Heart left ventricle (tissue), 16 donors: ENCODE measurements around the gene PREP. TPM values are rescaled to one million over a fixed set of nuclear protein-coding genes. Genes with fewer than 3 reads are reported as not detected.

Experiments used
- ATAC-seq, 4 donors: fragments of 200-7000 bp; cut with Tn5 transposase; one replicate each; pipeline ENCODE4 v1.9.1; 2020 to 2022; ENCODE audit warnings: moderate library complexity in 4 of 4, mild to moderate bottlenecking in 3 of 4, moderate number of reproducible peaks in 1 of 4
- DNase-seq, 5 donors: peaks; one replicate each; pipeline ENCODE4 v3.0.0-alpha.2; 2020
- H3K27ac ChIP-seq, 12 donors: fragments of 200-600 bp; sonication (generic) in 4 of 12; one replicate each; pipeline versions ENCODE4 v1.5.0 to v1.8.0; 2016 to 2022; ENCODE audit warnings: mild to moderate bottlenecking in 2 of 12
- H3K27me3 ChIP-seq, 9 donors: fragments of 200-600 bp; sonication (generic) in 2 of 9; one replicate each; pipeline versions ENCODE4 v1.5.1 to v1.8.0; 2016 to 2022; ENCODE audit warnings: mild to moderate bottlenecking in 3 of 9
- H3K36me3 ChIP-seq, 9 donors: fragments of 200-600 bp; sonication (generic) in 2 of 9; one replicate each; pipeline versions ENCODE4 v1.5.0 to v1.8.0; 2018 to 2022; ENCODE audit warnings: mild to moderate bottlenecking in 2 of 9
- H3K4me1 ChIP-seq, 12 donors: fragments of 200-600 bp; sonication (generic) in 4 of 12; one replicate each; pipeline versions ENCODE4 v1.5.0 to v1.8.0; 2016 to 2022; ENCODE audit warnings: mild to moderate bottlenecking in 3 of 12
- H3K4me3 ChIP-seq, 12 donors: fragments of 200-600 bp; sonication (generic) in 4 of 12; one replicate each; pipeline versions ENCODE4 v1.5.0 to v1.8.0; 2017 to 2022; ENCODE audit warnings: mild to moderate bottlenecking in 9 of 12, moderate library complexity in 4 of 12
- H3K9me3 ChIP-seq, 12 donors: fragments of 200-600 bp; sonication (generic) in 4 of 12; one replicate each; pipeline versions ENCODE4 v1.5.0 to v1.8.0; 2016 to 2022; ENCODE audit warnings: mild to moderate bottlenecking in 1 of 12
- CTCF ChIP-seq, 12 donors: fragments of 200-600 bp; sonication (generic) in 4 of 12; IDR thresholded peaks; one replicate each; pipeline versions ENCODE4 v1.5.0 to v1.8.0; 2018 to 2022; ENCODE audit warnings: antibody characterized with exemption in 12 of 12, mild to moderate bottlenecking in 5 of 12
- POLR2A ChIP-seq, 2 donors: fragments of 450-650 bp; IDR thresholded peaks; one replicate each; pipeline ENCODE4 v1.6.1; 2017; ENCODE audit warnings: antibody characterized with exemption in 2 of 2, mild to moderate bottlenecking in 2 of 2, moderate library complexity in 2 of 2
- WGBS, 4 donors: extraction: QIAGEN DNeasy Blood & Tissue Kit in 2 of 4; methylation state at CpG; one replicate each; pipeline versions ENCODE4 v1.1.5 to v1.1.7; 2013 to 2018; 5-methylcytosine and 5-hydroxymethylcytosine counted together
- intact Hi-C, 10 donors: fragments of 100-400 bp; cut with DNase I; formaldehyde crosslinking; loops; one replicate each; pipeline versions ENCODE4 v1.11.1 to v1.14.2; 2022
- polyA plus RNA-seq, 2 donors: library from polyadenylated mRNA; stranded (reverse); fragments of 200-250 nt; gene quantifications; one replicate each; pipeline ENCODE4 v1.2.3, GENCODE V29; 2013
- total RNA-seq, 9 donors: library from RNA; depleted of rRNA in 2 of 9; stranded (reverse); fragments of >200 nt in 2 of 9; fragmentation: NEBNext Ultra II Directional in 3 of 9; extraction: Animal tissue kit (Norgen Biotek cat#: 25700) in 3 of 9; gene quantifications; one replicate each; pipeline versions ENCODE4 v1.1.0 to v1.2.4, GENCODE V29; 2016 to 2023
- donor health status: ischemic (EF 13 %, LVEDD 7.1; RV severe dilation, severe dysfunction).
- donor health status: healthy with polysubstance abuse.
- donor health status: DM: no; HTN: yes; CAD: no.
- donor health status: DM: no; HTN: no; CAD: no.
- donor health status: ischemic (EF 25% LVEDD 6.9; RV normal size, moderate dysfunction).
- donor health status: ischemic (EF 25% LVEDD 5.7; RV mildly dilated, moderate dysfunction).
- donor health status: healthy.
- donor health status: DM: yes; HTN: yes; CAD: no.
- donor health status: ischemic (EF 35%, LVEDD 5.7; RV mildly dilated, moderate dysfunction).
- donor health status: nonischemic (EF 11% LVEDD 7.7; RV severe dilation, severe dysfunction).
- donor health status: DM: yes; HTN: yes; CAD: no.
- donor health status: PGD.
- donor health status: ischemic (EF 29% LVEDD 5.4; RV normal size, mild dysfunction).
- donor health status: nonischemic (EF 23%, LVEDD 6.1; RV moderate dilation, normal function).

PREP gene
- total and polyA plus RNA-seq, 11 donors, result 13.1 to 35.9 (median 29.6) TPM

- Histone ChIP-seq H3K27me3 (no peaks in the 10 kb centered on the region), H3K36me3 (peaks cover 0 to 20% (median 8%) of the 10 kb centered on the region in 9 donors), H3K4me3 (no peak overlapping the region), H3K9me3 (no peaks in the 10 kb centered on the region), H3K27ac (no peak overlapping the region), H3K4me1 (peaks cover 0 to 4% (median 0%) of the 10 kb centered on the region in 12 donors)
- ATAC-seq (no peak), DNase-seq (no peak)
- intact Hi-C loops, result no loop called here
- WGBS, 4 donors, result 72 to 87% (median 79%) methylated on average over 2 of the region's 2 CpGs
- TF ChIP-seq POLR2A (IDR thresholded peaks at IDR 0.05) (no peak), CTCF (IDR thresholded peaks at IDR 0.05) (no peak)
Observed at GRCh38 chr6:105336986-105337385, 65.9 kb downstream of the PREP start.

GRCh38 chr6:105332576-105332975 is 70.3 kb downstream of the PREP start:
- ATAC-seq (no peak), DNase-seq (no peak)
- H3K9me3 ChIP-seq, result no peaks in the 10 kb centered on the region
- H3K27ac ChIP-seq, result no peak overlapping the region
- intact Hi-C loops, result no loop called here
- no peak for TF ChIP-seq CTCF (IDR thresholded peaks at IDR 0.05)
- H3K36me3 ChIP-seq, result peaks cover 0 to 58% (median 34%) of the 10 kb centered on the region in 9 donors
- H3K4me3 ChIP-seq, result no peak overlapping the region
- peaks cover 0 to 19% (median under 1%) of the 10 kb centered on the region in 12 donors for H3K4me1 ChIP-seq
- WGBS, 4 donors, result 93 to 97% (median 93%) methylated on average over 4 of the region's 4 CpGs
- no peaks in the 10 kb centered on the region for H3K27me3 ChIP-seq

- Histone ChIP-seq H3K27me3 (no peaks in the 10 kb centered on the region), H3K9me3 (no peaks in the 10 kb centered on the region), H3K27ac (no peak overlapping the region), H3K4me1 (peaks cover 0 to 26% (median 6%) of the 10 kb centered on the region in 12 donors), H3K4me3 (no peak overlapping the region), H3K36me3 (peaks cover 0 to 64% (median 34%) of the 10 kb centered on the region in 9 donors)
- no peak for DNase-seq
- TF ChIP-seq POLR2A (IDR thresholded peaks at IDR 0.05), result no peak
- TF ChIP-seq CTCF (IDR thresholded peaks at IDR 0.05), result no peak
- 83 to 87% (median 86%) methylated on average over 4 of the region's 4 CpGs for WGBS, 4 donors
- no peak for ATAC-seq
- intact Hi-C loops, result no loop called here
Observed at GRCh38 chr6:105331927-105332326, 71.0 kb downstream of the PREP start.

GRCh38 chr6:105330913-105331312 is 72.0 kb downstream of the PREP start:
- intact Hi-C loops, result no loop called here
- Histone ChIP-seq H3K9me3 (no peaks in the 10 kb centered on the region), H3K4me3 (no peak overlapping the region), H3K27me3 (no peaks in the 10 kb centered on the region), H3K36me3 (peaks cover 0 to 74% (median 40%) of the 10 kb centered on the region in 9 donors), H3K27ac (no peak overlapping the region), H3K4me1 (peaks cover 0 to 35% (median 12%) of the 10 kb centered on the region in 12 donors)
- TF ChIP-seq POLR2A (IDR thresholded peaks at IDR 0.05) (no peak), CTCF (IDR thresholded peaks at IDR 0.05) (no peak)
- 95 to 99% (median 97%) methylated on average over 2 of the region's 2 CpGs for WGBS, 4 donors
- ATAC-seq (no peak), DNase-seq (no peak)
